Measurements from ENCODE around the gene ECE2. TPM values are rescaled to one million over a fixed set of nuclear protein-coding genes. Genes with fewer than 3 reads are reported as not detected.

Gene ECE2
- total and polyA plus RNA-seq, 10 of the 15 experiments (the other 5 are each of a cell fraction or from before 2014, with no cell fraction given), result not detected

- WGBS (ENCODE audit: insufficient coverage, insufficient replicate concordance, low lambda C conversion rate, missing lambda C conversion rate), result 11% methylated on average over 53 of the region's 79 CpGs
- Histone ChIP-seq H3K79me2 (ENCODE audit: control insufficient read depth, insufficient read depth, low read length) (no peaks in the 10 kb centered on the region), H3K27me3 (replicated peaks in 1 of 2; ENCODE audit: control insufficient read depth in 2 of 2, insufficient read depth in 2 of 2, low read length in 1 of 2) (peaks cover 16 to 18% of the 10 kb centered on the region in 2 experiments), H3K4me3 (no peak overlapping the region), H3K9ac (ENCODE audit: control insufficient read depth, insufficient read depth, low read length) (no peak overlapping the region), H3K4me1 (ENCODE audit: control insufficient read depth, insufficient read depth, low read length) (no peaks in the 10 kb centered on the region), H3K9me3 (replicated peaks; ENCODE audit: control insufficient read depth, insufficient read depth, low read length) (no peaks in the 10 kb centered on the region), H3K36me3 (ENCODE audit: control insufficient read depth in 2 of 2, insufficient read depth in 2 of 2, low read length in 1 of 2) (no peaks in the 10 kb centered on the region), H2AFZ (ENCODE audit: control insufficient read depth, low read depth, low read length) (no peak overlapping the region), H3K4me2 (ENCODE audit: control insufficient read depth, insufficient read depth) (no peak overlapping the region), H4K20me1 (ENCODE audit: control insufficient read depth, insufficient read depth) (no peaks in the 10 kb centered on the region), H3K27ac (ENCODE audit: control insufficient read depth, insufficient read depth) (no peak overlapping the region)
- BruUV-seq (replicated peaks), result no TSS peak
- ATAC-seq, result no peak
- ChIA-PET POLR2A (interaction anchor here (0.7 kb wide), 1 partner anchor 46 kb away, joined by 5 read pairs; no protein-coding TSS in a partner anchor), CTCF (no interaction called here), RAD21 (ENCODE audit: unreplicated experiment) (interaction anchor here (1.0 kb wide), 1 partner anchor 10 kb away, joined by 4 read pairs; no protein-coding TSS in a partner anchor), SMC1A (ENCODE audit: uncharacterized antibody, unreplicated experiment) (no interaction called here)
- no peak for DNase-seq (ENCODE audit: low read depth, low spot score)
- FAIRE-seq, result no peak
- intact Hi-C loops (cut with micrococcal nuclease; ENCODE audit: unreplicated experiment), result no loop called here
- TF ChIP-seq JUND (IDR thresholded peaks at IDR 0.05; ENCODE audit: low read depth, low read length), result no peak
- peak; percentile 86 for TF ChIP-seq SUZ12 (IDR thresholded peaks at IDR 0.05; ENCODE audit: unreplicated experiment)
- in situ Hi-C loops (cut with MboI), result no loop called here
Observed at GRCh38 chr3:184230603-184231528, 45.0 kb upstream of the ECE2 start.

GRCh38 chr3:184231671-184232070, 44.2 kb upstream of the ECE2 start:
- Histone ChIP-seq H3K9ac (ENCODE audit: control insufficient read depth, insufficient read depth, low read length) (no peak overlapping the region), H3K4me3 (no peak overlapping the region), H2AFZ (ENCODE audit: control insufficient read depth, low read depth, low read length) (no peak overlapping the region), H3K27me3 (replicated peaks in 1 of 2; ENCODE audit: control insufficient read depth in 2 of 2, insufficient read depth in 2 of 2, low read length in 1 of 2) (peaks cover 16 to 18% of the 10 kb centered on the region in 2 experiments), H3K79me2 (ENCODE audit: control insufficient read depth, insufficient read depth, low read length) (no peaks in the 10 kb centered on the region), H3K4me2 (ENCODE audit: control insufficient read depth, insufficient read depth) (no peak overlapping the region), H4K20me1 (ENCODE audit: control insufficient read depth, insufficient read depth) (no peaks in the 10 kb centered on the region), H3K27ac (ENCODE audit: control insufficient read depth, insufficient read depth) (no peak overlapping the region), H3K4me1 (ENCODE audit: control insufficient read depth, insufficient read depth, low read length) (no peaks in the 10 kb centered on the region), H3K36me3 (ENCODE audit: control insufficient read depth in 2 of 2, insufficient read depth in 2 of 2, low read length in 1 of 2) (no peaks in the 10 kb centered on the region), H3K9me3 (replicated peaks; ENCODE audit: control insufficient read depth, insufficient read depth, low read length) (no peaks in the 10 kb centered on the region)
- no peak for TF ChIP-seq HCFC1 (IDR thresholded peaks at IDR 0.05; ENCODE audit: low read length)
- FAIRE-seq (no peak), ATAC-seq (no peak), DNase-seq (ENCODE audit: low read depth, low spot score) (no peak)
- no TSS peak for BruUV-seq (replicated peaks)
- ChIA-PET RAD21 (ENCODE audit: unreplicated experiment) (no interaction called here), SMC1A (ENCODE audit: uncharacterized antibody, unreplicated experiment) (no interaction called here), CTCF (interaction anchor here (1.0 kb wide), 1 partner anchor 57 kb away, joined by 3 read pairs; no protein-coding TSS in a partner anchor), POLR2A (no interaction called here)
- WGBS (ENCODE audit: insufficient coverage, insufficient replicate concordance, low lambda C conversion rate, missing lambda C conversion rate), result 65% methylated on average over 3 of the region's 3 CpGs
- in situ Hi-C loops (cut with MboI) (no loop called here), intact Hi-C loops (cut with micrococcal nuclease; ENCODE audit: unreplicated experiment) (no loop called here)
